Left ventricle myocardium inferior (tissue), 1 donor: Measurements from ENCODE around the gene RSPH4A. TPM values are rescaled to one million over a fixed set of nuclear protein-coding genes. Genes with fewer than 3 reads are reported as not detected.

Experiments
- DNase-seq: peaks from one replicate; pipeline ENCODE4 v3.0.0-alpha.2; 2020
- H3K27ac ChIP-seq: fragments of 200-600 bp; replicated peaks from 2 replicates; pipeline ENCODE4 v1.8.0; 2021
- H3K27me3 ChIP-seq: fragments of 200-600 bp; 2 replicates; pipeline ENCODE4 v1.8.0; 2021; ENCODE audit warnings: low read depth
- H3K36me3 ChIP-seq: fragments of 200-600 bp; 2 replicates; pipeline ENCODE4 v1.8.0; 2021
- H3K4me1 ChIP-seq: fragments of 200-600 bp; 2 replicates; pipeline ENCODE4 v1.8.0; 2021
- H3K4me3 ChIP-seq: fragments of 200-600 bp; 2 replicates; pipeline ENCODE4 v1.8.0; 2021; ENCODE audit warnings: mild to moderate bottlenecking, moderate library complexity
- H3K9me3 ChIP-seq: fragments of 200-600 bp; replicated peaks from 2 replicates; pipeline ENCODE4 v1.8.0; 2021
- intact Hi-C: fragments of 100-400 bp; cut with micrococcal nuclease; formaldehyde crosslinking; loops from one replicate; pipeline ENCODE4 v1.11.0; 2022
- total RNA-seq: library from RNA; stranded (reverse); fragmentation: NEBNext Ultra II Directional; extraction: Animal tissue kit (Norgen Biotek cat#: 25700); gene quantifications from one replicate; pipeline ENCODE4 v1.2.1, GENCODE V29; 2021
- TF ChIP-seq, protein P1 (sequence below): fragments of 200-600 bp; IDR thresholded peaks from 2 replicates; pipeline ENCODE4 v1.8.0; 2021; ENCODE audit warnings: antibody characterized with exemption, mild to moderate bottlenecking, borderline replicate concordance
- donor health status: DM: no; HTN: yes; CAD: no; lungs with severe emphysema.

The RSPH4A gene
- total RNA-seq, 1 donor from 2014 or later, result not detected

DNA sequence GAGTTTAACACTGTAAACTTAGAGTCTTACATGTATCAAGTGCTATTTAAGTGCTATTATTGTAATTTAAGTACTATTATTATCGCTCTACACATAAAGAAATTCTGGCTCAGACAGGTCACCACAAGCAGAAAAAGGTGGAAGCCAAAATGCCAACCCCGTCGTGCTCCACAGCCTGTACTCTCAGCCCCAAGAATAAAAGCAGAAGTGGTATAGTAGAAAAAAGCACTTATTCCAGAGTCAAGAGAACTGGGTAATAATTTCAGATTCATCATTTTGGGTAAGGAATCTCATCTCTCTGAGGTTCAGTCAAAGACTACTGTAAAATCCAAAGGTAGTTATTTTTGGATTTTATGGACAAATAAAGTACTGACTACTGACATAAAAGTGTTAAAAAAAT lies 51.3 kb downstream of the RSPH4A start:
- Histone ChIP-seq H3K27me3 (no peaks in the 10 kb centered on the region), H3K4me1 (peaks cover 40% of the 10 kb centered on the region), H3K9me3 (no peaks in the 10 kb centered on the region), H3K4me3 (peak overlapping the region; percentile 98), H3K36me3 (no peaks in the 10 kb centered on the region), H3K27ac (no peak overlapping the region)
- TF ChIP-seq, protein P1, sequence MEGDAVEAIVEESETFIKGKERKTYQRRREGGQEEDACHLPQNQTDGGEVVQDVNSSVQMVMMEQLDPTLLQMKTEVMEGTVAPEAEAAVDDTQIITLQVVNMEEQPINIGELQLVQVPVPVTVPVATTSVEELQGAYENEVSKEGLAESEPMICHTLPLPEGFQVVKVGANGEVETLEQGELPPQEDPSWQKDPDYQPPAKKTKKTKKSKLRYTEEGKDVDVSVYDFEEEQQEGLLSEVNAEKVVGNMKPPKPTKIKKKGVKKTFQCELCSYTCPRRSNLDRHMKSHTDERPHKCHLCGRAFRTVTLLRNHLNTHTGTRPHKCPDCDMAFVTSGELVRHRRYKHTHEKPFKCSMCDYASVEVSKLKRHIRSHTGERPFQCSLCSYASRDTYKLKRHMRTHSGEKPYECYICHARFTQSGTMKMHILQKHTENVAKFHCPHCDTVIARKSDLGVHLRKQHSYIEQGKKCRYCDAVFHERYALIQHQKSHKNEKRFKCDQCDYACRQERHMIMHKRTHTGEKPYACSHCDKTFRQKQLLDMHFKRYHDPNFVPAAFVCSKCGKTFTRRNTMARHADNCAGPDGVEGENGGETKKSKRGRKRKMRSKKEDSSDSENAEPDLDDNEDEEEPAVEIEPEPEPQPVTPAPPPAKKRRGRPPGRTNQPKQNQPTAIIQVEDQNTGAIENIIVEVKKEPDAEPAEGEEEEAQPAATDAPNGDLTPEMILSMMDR, result no peak
- no peak for DNase-seq
- intact Hi-C loops, result no loop called here

DNA sequence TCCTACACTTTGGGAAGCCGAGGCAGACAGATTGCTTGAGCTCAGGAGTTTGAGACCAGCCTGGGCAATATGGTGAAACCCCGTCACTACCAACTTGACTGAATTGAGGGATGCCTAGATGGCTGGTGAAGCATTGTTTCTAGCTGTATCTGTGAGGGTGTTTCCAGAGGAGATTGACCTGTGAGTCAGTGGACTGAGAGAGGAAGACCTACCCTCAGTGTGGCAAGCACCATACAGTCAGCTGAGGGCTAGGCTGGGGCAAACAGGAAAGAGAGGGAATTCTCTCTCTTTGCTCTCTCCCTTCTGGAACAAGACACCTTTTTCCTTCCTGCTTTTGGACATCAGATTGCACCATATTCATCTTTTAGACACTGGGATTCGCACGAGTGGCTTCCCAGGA lies 56.0 kb downstream of the RSPH4A start:
- peaks cover 13% of the 10 kb centered on the region for H3K4me1 ChIP-seq
- intact Hi-C loops, result no loop called here
- no peak for DNase-seq
- H3K27me3 ChIP-seq, result no peaks in the 10 kb centered on the region
- H3K4me3 ChIP-seq, result no peak overlapping the region
- no peaks in the 10 kb centered on the region for H3K36me3 ChIP-seq
- no peak overlapping the region for H3K27ac ChIP-seq
- TF ChIP-seq, protein P1, result no peak
- H3K9me3 ChIP-seq, result no peaks in the 10 kb centered on the region

DNA sequence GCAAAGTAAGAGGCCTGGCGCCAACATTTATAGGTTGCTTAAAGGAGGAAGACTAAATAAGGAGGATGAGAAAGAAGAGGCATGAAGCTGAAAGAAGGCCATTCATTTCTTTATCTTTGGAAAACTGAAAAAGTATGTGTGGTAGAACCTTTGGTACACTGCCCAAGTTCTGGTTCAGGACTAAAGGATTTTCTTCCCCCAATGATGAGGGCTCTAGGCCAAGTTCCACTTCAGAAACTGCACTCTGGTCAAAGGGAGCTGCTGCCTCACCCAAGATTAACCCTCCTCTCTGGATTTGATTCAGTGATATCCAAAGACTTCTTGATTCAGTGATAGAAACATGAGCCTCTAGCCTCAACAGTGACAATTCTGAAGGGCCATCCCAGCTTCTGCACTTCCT lies 59.7 kb downstream of the RSPH4A start:
- intact Hi-C loops, result no loop called here
- DNase-seq, result no peak
- H3K36me3 ChIP-seq, result no peaks in the 10 kb centered on the region
- no peaks in the 10 kb centered on the region for H3K27me3 ChIP-seq
- no peak overlapping the region for H3K4me3 ChIP-seq
- H3K27ac ChIP-seq, result no peak overlapping the region
- TF ChIP-seq, protein P1, result no peak
- no peaks in the 10 kb centered on the region for H3K9me3 ChIP-seq
- peaks cover 9% of the 10 kb centered on the region for H3K4me1 ChIP-seq

DNA sequence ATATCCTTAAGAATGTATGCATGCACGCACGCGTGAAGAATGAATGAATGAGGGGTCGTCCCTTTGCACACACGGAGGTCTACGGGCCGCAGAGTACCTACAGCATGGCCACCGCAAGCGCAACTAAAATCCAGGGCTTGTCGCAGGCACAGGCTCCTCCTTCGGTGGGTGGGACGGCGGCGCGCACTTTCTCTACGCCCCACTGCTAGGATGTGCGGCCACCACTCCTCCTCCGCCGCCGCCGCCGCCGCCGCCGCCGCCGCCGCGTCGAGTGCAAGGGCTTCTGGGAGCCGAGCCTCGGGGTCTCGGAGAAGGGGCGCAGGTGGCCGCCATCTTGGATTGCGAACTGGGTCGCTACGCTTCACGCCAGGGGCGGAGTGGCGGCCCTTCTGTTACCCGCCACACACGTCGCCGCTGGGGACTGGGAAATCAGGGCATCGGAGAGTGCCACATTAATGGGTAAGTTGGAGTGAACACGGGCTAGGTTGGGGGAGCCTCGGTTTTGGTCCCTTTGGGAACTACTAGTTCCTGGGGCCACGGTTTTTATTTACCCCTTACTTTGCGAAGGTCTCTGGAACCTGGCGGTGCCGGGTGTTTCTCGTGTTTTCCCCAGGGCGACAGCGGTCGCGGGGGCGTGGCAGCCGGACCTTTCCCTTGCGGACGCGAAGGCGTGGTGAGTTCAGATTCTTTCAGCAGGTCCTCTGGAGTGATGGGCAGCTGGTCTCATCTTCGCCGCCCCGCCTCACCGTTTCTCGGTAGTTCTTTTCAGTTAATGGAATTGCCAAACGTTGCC lies 64.8 kb downstream of the RSPH4A start, which contains the start of gene KPNA5:
KPNA5 (plus strand) TSS at position 332 of the 793 bp plus-strand sequence; CDS start at position 456, 124 bp downstream.
- intact Hi-C loops, result no loop called here
- no peaks in the 10 kb centered on the region for H3K9me3 ChIP-seq
- no peaks in the 10 kb centered on the region for H3K27me3 ChIP-seq
- H3K4me3 ChIP-seq, result peak within 1 kb of the TSS; percentile 93
- peaks cover 29% of the 10 kb centered on the region for H3K4me1 ChIP-seq
- peak within 1 kb of the TSS; percentile 96 for H3K27ac ChIP-seq
- peaks cover 6% of the 10 kb centered on the region for H3K36me3 ChIP-seq
- DNase-seq, result peak; percentile 92
- TF ChIP-seq, protein P1, result no peak

DNA sequence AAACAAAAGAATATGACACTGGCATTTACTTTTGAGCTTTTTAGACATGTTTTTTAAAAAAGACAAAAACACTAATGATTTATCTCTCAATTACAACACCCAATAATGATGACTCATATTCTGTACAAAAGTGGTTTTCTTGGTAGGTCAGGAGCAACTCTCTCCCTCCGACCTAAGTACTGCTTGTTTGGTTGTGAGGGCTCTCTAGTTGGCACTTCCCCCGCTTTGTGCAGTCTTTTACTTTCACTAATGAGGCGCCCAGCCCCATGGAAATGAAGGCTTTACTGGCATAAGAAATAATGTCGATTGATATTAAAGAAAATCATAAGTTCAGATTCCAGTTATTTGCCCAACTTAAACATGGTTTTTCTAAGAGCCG lies 66.0 kb downstream of the RSPH4A start:
- TF ChIP-seq, protein P1, result no peak
- intact Hi-C loops, result no loop called here
- Histone ChIP-seq H3K27me3 (no peaks in the 10 kb centered on the region), H3K4me3 (peak overlapping the region; percentile 93), H3K9me3 (no peaks in the 10 kb centered on the region), H3K4me1 (peaks cover 29% of the 10 kb centered on the region), H3K27ac (peak overlapping the region; percentile 96), H3K36me3 (peaks cover 6% of the 10 kb centered on the region)
- no peak for DNase-seq

Other genes with a start within 250 kb of the RSPH4A start
- 14.0 TPM for gene DSE, start 245.5 kb upstream of the RSPH4A start, total RNA-seq
- 1.7 TPM for gene CALHM6, start 155.1 kb upstream of the RSPH4A start, total RNA-seq
- 2.1 TPM for gene CALHM5, start 104.8 kb upstream of the RSPH4A start, total RNA-seq
- not detected for gene TRAPPC3L, start 70.8 kb upstream of the RSPH4A start, total RNA-seq
- not detected for gene CALHM4, start 62.7 kb upstream of the RSPH4A start, total RNA-seq
- gene RWDD1, start 45.0 kb upstream of the RSPH4A start, total RNA-seq, result 73.3 TPM
- 3.1 TPM for gene ZUP1, start 52.3 kb downstream of the RSPH4A start, total RNA-seq
- gene KPNA5, start 64.7 kb downstream of the RSPH4A start, total RNA-seq, result 7.8 TPM
- 3.5 TPM for gene FAM162B, start 149.2 kb downstream of the RSPH4A start, total RNA-seq
- gene GPRC6A, start 212.6 kb downstream of the RSPH4A start, total RNA-seq, result not detected